ENCODE results near the gene PRRC2C.
"Not testable (repeated sequence)": the region's sequence is repeated elsewhere in the genome, so short reads cannot be mapped to it uniquely, and the experiment has no call there.

The PRRC2C gene

DNA sequence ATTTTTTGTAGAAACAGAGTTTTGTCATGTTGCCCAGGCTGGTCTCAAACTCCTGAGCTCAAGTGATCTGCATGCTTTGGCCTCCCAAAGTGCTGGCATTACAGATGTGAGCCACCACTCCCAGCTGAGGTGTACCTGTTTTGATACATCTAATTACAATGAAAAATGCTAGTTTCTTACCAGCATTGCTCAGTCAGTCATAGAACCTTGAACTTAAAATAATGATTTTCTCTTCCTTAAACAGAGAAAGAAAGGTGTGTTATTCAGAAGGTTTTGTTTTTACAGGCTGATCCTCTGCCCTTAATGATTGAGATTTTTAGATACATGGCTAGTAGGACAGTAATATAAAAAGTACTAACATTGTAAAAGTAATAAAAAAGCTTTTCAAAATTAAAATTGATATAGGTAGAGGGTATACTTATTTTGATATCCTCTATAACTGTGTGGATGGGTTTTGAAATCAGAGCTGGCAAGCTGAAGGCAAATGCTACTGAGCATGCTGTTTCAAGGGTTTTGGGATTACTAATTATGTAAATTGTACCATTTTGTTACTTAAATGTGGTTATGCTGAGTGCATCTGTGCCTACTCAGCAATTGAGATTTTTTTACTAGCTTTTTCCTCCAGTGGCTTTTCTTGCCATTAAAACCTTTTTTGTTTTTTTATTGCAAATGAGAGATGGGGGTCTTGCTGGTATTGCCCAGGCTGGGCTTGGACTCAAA, 16.1 kb downstream of the PRRC2C start:
- DNase-seq = no peak

DNA sequence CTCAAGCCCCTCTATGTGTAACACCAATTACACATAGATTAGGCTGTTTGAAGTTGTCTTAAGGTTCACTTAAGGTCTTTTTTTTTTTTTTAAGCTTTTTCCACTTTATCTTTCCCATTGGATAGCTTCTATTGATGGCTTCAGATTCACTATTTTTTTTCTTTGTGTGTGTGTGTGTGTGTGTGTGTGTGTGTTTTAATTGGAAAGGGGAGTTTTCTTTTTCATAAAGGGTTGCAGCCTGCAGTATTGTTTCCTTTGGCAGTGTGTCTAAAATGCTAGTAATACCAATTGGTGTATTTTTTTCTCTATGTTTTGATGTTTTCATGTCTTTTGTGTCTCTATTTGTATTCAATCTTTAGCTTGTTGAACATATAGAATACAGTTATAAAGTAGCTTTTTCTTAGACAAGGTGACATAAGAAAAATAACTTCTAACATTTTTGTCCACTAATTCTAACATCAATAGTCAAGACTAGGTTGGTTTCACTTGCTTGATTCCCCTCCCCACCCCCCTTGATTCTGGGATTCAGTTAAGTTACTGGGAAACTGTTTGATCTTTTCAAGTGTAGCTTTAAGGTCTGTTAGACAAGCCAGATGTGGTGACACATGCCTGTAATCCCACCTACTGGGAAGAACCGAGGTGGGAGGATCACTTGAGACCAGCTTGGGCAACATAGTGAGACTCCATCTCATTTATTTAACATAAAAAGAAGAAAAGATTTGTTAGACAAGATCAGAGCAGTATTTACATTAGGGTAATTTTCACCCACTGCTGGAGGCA, 21.4 kb downstream of the PRRC2C start:
- no peak for DNase-seq

DNA sequence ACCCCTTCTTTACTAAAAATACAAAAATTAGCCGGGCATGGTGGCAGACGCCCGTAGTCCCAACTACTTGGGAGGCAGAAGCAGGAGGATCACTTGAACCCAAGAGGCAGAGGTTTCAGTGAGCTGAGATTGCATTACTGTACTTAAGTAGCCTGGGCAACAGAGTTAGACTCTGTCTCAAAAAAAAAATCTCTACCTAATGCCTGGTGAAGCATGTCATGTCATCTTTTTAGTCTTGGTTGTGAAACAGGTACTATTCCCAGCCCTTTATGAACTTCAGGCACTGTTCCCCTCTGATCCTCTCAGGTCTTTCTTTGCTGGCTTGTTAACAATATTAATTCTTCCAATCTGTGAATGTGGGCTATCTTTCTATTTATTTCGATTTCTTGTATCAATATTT, 22.1 kb downstream of the PRRC2C start:
- no peak for DNase-seq

DNA sequence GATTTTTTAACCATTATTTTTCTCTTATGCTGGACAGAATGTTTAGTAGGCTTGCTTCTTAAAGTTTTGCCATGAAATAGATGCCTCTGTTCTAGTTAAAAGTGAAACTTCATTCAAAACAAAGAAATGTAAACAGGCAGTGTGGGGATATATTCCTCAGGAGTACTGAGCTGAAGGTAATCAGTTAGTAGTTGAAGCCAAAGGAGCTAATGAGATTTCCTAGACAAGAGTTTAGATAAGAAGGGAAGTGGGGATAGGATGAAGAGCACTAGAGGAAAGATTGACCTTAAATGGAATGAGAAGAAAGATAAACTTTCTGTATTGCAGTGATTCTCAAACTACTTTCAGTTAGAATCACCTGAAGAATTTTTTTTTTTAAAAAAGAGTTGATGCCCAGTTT, 23.9 kb downstream of the PRRC2C start:
- no peak for DNase-seq

DNA sequence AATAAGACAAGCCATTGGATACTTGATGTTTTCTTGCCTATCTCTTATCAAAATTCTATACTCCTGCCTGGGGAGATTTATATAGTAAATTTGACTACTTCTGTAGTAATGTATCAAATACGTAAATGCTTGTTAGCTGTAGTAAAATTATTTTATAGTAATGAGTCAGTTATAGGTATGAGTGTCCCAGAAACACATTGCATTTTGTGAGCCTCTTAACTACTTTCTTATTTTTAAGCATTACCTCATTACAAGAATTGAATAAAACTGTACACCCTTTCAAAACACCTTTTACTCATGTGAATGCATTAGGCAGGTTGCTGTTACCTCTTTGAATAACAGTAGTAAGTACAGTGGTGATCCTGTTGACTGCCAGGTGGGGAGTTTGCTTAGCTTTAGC, 28.4 kb downstream of the PRRC2C start:
- DNase-seq = no peak

DNA sequence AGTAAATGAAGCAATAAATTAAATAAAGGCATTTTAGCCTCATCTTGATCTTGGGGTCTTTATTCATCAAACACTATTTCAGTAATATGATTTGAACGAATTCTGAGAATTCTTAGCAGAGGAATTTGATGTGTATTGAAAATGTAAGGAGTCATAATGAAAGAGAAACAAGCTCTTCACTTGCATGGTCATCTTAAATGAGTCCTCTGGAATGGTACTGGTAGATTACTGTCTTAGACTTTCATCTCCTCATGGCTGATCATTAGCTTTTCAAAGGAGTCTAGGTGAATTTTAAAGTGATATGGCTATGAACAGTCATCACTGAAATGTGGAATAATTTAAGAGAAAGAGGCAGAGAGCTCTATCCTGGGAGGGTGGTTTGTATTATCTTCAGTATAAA, 30.0 kb downstream of the PRRC2C start:
- no peak for DNase-seq

GRCh38 chr1:171515741-171516140, 30.4 kb downstream of the PRRC2C start:
- DNase-seq = no peak

DNA sequence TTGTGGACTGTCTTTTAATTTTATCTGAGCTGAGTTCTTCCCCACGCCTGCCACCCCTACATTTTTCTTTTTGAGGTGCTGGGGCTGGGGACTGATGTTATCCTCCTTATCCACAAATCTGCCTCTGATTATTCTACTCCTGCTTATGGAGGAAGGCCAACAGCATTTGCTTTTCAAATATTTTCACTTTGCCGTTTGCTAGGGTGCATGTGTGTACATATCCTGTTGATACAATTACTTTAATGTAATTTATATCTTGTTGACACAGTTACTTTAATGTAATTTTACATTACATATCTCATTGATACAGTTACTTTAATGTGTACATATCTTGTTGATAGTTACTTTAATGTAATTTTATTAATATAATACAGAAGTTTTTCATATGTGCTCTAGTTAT, 36.2 kb downstream of the PRRC2C start:
- no peak for DNase-seq

DNA sequence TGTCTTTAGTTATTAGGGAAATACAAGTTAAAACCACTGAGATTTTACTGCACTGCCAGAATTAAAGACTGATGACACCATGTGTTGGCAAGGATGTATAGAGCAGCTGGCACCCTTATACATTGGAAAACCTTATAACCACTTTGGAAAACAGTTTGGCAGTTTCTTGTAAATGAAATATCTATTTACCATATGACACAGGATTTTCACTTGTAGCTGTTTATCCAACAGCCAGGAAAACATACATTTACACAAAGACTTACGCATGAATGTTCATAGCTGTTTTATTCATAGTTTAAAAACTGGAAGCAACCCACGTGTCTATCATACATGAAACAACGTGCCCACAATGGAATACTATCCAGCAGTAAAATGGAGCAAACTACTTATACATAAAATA, 45.3 kb downstream of the PRRC2C start:
- DNase-seq = no peak

GRCh38 chr1:171532520-171532919, 47.2 kb downstream of the PRRC2C start:
- DNase-seq = no peak

DNA sequence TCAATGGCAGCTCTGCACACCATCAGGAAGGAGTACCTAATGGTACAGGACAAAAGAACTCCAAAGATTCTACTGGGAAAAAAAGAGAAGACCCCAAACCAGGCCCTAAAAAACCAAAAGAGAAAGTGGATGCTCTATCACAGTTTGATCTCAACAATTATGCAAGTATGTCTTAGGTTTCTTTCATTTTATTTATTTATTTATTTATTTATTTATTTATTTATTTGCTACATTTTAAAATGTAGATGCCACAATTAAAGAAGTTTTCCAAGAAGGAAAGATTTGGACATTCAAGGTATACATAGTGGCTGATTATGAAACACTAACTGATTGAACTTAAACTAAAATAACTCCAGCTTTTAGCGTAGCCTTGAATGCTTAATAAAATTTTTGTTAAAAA, 60.2 kb downstream of the PRRC2C start:
- no peak for DNase-seq

DNA sequence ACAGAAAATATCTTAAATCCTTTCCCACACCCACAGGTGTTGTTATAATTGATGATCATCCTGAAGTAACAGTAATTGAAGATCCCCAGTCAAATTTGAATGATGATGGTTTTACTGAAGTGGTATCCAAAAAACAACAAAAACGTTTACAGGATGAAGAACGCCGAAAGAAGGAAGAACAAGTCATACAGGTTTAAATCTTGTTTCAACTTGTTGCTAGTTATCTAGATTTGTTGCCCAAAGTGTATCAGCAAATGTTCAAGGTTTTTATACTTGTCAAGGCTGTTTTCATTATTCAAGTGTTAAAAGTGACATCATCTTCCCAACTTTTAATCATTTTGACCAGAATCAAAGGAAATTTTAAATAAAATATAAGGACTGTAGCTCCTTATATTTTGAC, 64.7 kb downstream of the PRRC2C start:
- no peak for DNase-seq

DNA sequence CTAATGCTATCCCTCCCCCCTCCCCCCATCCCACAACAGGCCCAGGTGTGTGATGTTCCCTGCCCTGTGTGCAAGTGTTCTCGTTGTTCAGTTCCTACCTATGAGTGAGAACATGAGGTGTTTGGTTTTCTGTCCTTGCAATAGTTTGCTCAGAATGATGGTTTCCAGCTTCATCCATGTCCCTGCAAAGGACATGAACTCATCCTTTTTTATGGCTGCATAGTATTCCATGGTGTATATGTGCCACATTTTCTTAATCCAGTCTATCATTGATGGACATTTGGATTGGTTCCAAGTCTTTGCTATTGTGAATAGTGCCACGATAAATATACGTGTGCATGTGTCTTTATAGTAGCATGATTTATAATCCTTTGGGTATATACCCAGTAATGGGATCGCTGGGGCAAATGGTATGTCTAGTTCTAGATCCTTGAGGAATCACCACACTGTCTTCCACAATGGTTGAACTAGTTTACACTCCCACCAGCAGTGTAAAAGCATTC, 65.3 kb downstream of the PRRC2C start:
- not testable (repeated sequence) for DNase-seq

- not testable (repeated sequence) for DNase-seq
Observed at GRCh38 chr1:171553960-171554359, 68.6 kb downstream of the PRRC2C start.

- DNase-seq = no peak
Observed at GRCh38 chr1:171563675-171564074, 78.3 kb downstream of the PRRC2C start.

DNA sequence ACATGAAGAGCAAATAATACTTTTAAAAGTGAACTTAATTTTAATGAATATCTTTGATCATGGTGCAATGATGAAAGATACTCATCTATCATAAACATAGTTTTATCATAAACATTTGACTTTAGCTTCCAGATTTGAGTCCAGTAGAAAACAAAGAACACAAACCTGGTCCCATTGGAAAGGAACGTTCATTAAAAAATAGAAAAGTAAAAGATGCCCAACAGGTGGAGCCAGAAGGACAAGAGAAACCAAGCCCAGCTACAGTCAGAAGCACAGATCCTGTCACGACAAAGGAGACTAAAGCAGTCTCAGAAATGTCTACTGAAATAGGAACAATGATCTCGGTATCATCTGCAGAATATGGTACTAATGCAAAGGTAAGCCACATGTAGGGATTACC, 81.1 kb downstream of the PRRC2C start:
- no peak for DNase-seq

GRCh38 chr1:171570295-171570694, 85.0 kb downstream of the PRRC2C start:
- no peak for DNase-seq

- DNase-seq = no peak
Observed at GRCh38 chr1:171576144-171576543, 90.8 kb downstream of the PRRC2C start.

DNA sequence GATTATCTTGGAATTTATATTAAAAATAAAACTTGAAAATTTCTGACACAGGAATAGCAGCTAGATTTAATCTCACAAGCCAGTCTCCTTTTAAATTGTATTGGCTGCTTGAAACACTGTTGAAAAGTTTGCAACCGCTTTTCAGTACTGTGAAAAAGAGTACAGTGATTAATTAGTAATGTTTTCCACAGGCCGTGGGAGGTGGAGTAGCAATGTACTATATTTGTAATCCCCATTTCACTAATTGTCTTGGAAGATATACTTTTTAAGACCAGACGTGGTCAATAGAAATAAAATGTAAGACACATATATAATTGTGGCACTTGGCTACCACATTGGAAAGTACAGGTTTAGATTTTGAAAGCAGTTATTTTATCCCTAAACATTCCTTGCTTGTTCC, 95.9 kb downstream of the PRRC2C start:
- DNase-seq = no peak

GRCh38 chr1:171581766-171582165, 96.4 kb downstream of the PRRC2C start:
- DNase-seq = no peak

DNA sequence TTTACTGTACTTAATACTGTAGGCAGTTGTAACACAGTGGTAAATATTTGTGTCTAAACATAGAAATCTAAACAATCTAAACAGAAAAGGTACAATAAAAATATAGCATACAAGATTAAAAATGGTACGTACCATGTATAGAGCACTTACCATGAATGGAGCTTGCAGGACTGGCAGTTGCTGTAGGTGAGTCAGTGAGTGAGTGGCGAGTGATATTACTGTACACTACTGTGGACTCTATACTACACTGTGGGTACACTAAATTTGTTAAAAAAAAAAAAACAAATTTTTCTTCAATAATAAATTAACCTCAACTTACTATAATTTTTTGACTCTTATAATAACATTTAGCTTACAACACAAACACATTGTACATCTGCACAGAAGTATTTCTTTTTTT, 97.3 kb downstream of the PRRC2C start:
- no peak for DNase-seq

GRCh38 chr1:171583591-171584201, 98.4 kb downstream of the PRRC2C start:
- DNase-seq = no peak

DNA sequence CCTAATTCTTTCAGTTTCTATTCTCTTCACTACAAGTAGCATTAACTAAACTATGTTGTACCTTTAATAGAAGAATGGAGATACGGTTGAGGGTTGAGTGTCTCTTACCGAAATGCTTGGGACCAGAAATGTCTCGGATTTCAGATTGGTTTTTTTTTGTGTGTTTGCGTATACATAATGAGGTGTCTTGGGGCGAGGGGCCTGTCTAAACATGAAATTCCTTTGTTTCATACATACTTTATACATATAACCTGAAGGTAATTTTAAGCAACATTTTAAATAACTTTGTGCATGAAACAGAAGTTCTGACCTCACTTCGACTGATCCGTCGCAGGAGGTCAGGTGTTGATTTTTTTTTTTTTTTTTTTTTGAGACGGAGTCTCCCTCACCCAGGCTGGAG, 100.4 kb downstream of the PRRC2C start:
- no peak for DNase-seq

DNA sequence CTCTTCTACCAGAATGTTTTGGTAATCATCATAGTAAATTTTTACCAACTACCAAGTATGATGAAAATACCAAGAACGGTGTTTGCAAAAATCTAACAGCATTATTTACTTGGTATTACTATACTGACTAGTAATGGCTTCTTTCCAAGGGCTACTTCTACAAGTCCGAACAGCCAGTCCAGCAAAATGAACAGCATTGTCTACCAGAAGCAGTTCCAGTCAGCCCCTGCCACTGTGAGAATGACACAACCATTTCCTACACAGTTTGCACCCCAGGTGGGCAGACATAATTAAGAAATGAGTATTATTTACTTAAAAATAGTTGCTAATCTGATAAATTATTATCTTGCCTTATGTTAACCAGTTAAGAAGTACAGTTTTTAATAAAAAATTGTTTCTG, 102.9 kb downstream of the PRRC2C start:
- no peak for DNase-seq

Data from femur (tissue), 1 donor.